Left lobe of liver (tissue), 2 donors: ENCODE measurements around the gene HIVEP3. TPM values are rescaled to one million over a fixed set of nuclear protein-coding genes. Genes with fewer than 3 reads are reported as not detected.
A peak's percentile ranks its signal among the peaks of the same experiment; 100 is the strongest.

ENCODE experiments used
- ATAC-seq: fragments of 200-7000 bp; cut with Tn5 transposase; one replicate; pipeline ENCODE4 v1.9.1; 2020; ENCODE audit warnings: mild to moderate bottlenecking, moderate library complexity
- DNase-seq: peaks from one replicate; pipeline ENCODE4 v3.0.0-alpha.2; 2020; ENCODE audit warnings: low spot score
- total RNA-seq: library from RNA; stranded (reverse); gene quantifications from one replicate; pipeline ENCODE4 v1.2.1, GENCODE V29; 2021
- donor health status: DM: no; HTN: no; CAD: no; lungs with moderate emphysema.
- donor health status: DM: no; HTN: yes; CAD: no.

HIVEP3 gene
- total RNA-seq, 1 donor from 2014 or later, result 2.6 TPM

GRCh38 chr1:41610361-41610760 is 308.4 kb downstream of the HIVEP3 start:
- no peak for DNase-seq
- ATAC-seq, result no peak

GRCh38 chr1:41609166-41609883 is 309.4 kb downstream of the HIVEP3 start:
- ATAC-seq, result no peak
- DNase-seq, result no peak

- ATAC-seq, result no peak
These were observed 310.5 kb downstream of the HIVEP3 start for GRCh38 chr1:41608211-41608610.

GRCh38 chr1:41607808-41608207 is 310.9 kb downstream of the HIVEP3 start:
- DNase-seq, result no peak
- no peak for ATAC-seq

More at GRCh38 chr1:41608211-41608610, 310.5 kb downstream of the HIVEP3 start:
- DNase-seq, result no peak

- DNase-seq (no peak), ATAC-seq (no peak)
These were observed 318.8 kb downstream of the HIVEP3 start for GRCh38 chr1:41599912-41600311.

- no peak for DNase-seq
- ATAC-seq, result no peak
These were observed 320.4 kb downstream of the HIVEP3 start for GRCh38 chr1:41598325-41598724.

- ATAC-seq, result no peak
- no peak for DNase-seq
These were observed 326.1 kb downstream of the HIVEP3 start for GRCh38 chr1:41592451-41593125.

GRCh38 chr1:41591891-41592290 is 326.8 kb downstream of the HIVEP3 start:
- no peak for DNase-seq
- no peak for ATAC-seq

GRCh38 chr1:41590331-41590730 is 328.4 kb downstream of the HIVEP3 start:
- ATAC-seq (no peak), DNase-seq (no peak)

- DNase-seq, result no peak
- no peak for ATAC-seq
These were observed 329.3 kb downstream of the HIVEP3 start for GRCh38 chr1:41589395-41589794.

- DNase-seq, result no peak
- ATAC-seq, result no peak
These were observed 330.3 kb downstream of the HIVEP3 start for GRCh38 chr1:41588334-41588875.

GRCh38 chr1:41587791-41588190 is 330.9 kb downstream of the HIVEP3 start:
- no peak for DNase-seq
- ATAC-seq, result no peak

- ATAC-seq, result no peak
- DNase-seq, result no peak
These were observed 332.5 kb downstream of the HIVEP3 start for GRCh38 chr1:41586230-41586629.

GRCh38 chr1:41583658-41584547 is 334.8 kb downstream of the HIVEP3 start:
- ATAC-seq (no peak), DNase-seq (no peak)

- no peak for DNase-seq
- no peak for ATAC-seq
These were observed 335.7 kb downstream of the HIVEP3 start for GRCh38 chr1:41582851-41583657.

GRCh38 chr1:41582351-41582750 is 336.4 kb downstream of the HIVEP3 start:
- DNase-seq (no peak), ATAC-seq (no peak)

GRCh38 chr1:41582004-41582325 is 336.8 kb downstream of the HIVEP3 start:
- no peak for ATAC-seq
- no peak for DNase-seq

- ATAC-seq, result no peak
These were observed 337.3 kb downstream of the HIVEP3 start for GRCh38 chr1:41581216-41582003.

GRCh38 chr1:41580520-41581172 is 338.1 kb downstream of the HIVEP3 start:
- DNase-seq (peak; percentile 33), ATAC-seq (no peak)

More at GRCh38 chr1:41581216-41582003, 337.3 kb downstream of the HIVEP3 start:
- DNase-seq, result no peak
